ENCODE data around the gene TLCD3B.
"Not testable (repeated sequence)": the region's sequence is repeated elsewhere in the genome, so short reads cannot be mapped to it uniquely, and the experiment has no call there.

Gene TLCD3B

DNA sequence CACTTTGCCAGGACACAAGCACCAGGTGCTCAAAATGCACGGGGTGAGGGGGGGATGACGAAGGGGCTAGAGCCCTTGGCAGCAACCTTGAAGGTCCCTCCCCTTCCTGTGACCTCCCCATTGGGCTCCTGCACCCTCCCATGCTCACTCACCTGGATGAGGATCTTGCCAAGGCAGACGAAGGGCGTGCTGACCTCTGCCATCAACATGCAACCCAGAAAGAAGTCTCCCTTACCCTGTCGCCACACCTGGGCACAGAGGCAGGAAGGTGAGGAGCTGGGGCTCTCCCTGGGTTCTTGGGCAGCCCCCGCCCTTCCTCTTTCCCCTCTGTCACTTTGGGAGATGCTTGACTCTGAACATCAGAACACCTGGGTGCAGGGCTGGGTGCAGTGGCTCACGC is 5.5 kb downstream of the TLCD3B start:
- no peak for DNase-seq (ENCODE audit: low spot score)

DNA sequence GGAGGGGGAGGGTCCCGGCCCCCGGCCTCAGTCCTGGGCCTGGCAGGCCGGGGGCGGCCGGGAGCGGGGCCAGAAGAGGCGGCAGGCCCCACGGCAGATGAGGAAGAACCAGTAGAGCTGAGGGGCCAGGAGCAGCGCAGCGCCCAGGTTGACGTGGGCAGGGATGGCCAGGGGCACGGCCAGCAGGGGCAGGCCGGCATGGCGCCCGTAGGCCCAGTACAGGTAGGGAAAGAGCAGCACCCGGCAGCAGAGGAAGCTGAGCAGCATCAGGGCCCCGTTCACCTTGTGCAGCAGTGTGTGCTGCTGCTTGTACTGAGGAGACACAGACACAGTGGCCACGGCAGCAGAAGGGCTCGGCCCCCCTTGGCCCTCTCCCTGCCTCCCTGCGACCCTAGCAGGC is 5.9 kb downstream of the TLCD3B start:
- no peak for DNase-seq (ENCODE audit: low spot score)

DNA sequence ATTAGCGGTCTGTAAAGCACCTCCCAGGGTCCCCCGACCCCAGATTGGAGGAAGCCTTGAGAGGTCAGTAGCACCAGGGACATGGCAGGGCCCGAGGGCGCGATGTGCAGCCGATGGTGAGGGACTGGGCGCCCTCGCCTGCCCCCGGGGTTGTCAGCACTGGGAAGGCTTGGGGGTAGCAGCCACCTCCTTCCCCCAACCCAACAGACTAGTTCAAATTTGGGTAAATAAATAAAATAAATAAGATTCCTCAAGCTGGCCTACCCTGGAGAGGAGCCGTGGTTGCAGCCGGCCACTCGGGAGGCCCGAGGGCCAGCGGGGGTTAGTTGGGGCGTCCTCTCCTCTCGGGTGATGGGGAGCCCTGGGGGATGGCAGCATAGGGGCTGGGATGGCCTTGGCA is 6.6 kb downstream of the TLCD3B start:
- no peak for DNase-seq (ENCODE audit: low spot score)

DNA sequence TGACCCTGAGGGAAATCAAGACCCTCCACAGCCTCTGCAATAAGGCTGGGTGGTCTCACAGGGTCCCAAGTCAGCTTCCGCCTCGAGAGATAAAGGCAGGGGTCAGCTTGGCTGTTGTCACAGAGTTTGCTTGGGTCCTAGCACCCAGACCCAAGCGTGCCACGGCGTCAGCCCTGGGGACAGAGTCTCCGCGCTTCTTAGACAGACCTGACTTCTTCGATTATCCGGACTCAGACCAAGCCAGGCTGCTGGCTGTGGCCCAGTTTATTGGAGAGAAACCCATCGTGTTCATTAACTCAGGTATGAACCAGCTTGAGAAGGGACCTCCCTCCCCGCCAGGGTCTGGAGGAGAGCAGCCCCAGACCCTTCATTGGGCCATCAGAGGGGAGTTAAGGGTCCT is 7.5 kb downstream of the TLCD3B start:
- DNase-seq (ENCODE audit: low spot score), result no peak

DNA sequence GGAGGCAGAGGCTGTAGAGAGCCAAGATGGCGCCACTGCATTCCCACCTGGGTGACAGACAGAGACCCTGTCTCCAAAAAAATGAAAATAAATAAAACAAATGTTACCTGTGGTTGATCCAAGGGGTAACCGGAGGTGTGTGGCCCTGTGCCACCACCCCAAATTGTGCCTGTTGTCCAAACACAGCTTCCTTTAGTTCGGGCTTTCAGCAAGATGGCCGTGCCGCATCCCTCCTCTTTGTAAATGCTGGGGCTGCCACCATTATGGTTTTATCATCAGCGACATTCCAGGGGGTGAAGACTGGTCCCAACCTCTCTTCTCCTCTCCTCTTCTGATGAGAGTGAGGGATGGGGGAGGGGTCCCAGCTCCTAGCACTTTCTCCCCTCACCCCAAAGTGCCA is 8.2 kb downstream of the TLCD3B start, which contains the start of gene C16orf92:
Gene C16orf92, plus strand, starts transcription at position 312 of the 400 bp plus-strand sequence. CDS start 143 bp downstream, outside the sequence.
- no peak for DNase-seq (ENCODE audit: low spot score)

DNA sequence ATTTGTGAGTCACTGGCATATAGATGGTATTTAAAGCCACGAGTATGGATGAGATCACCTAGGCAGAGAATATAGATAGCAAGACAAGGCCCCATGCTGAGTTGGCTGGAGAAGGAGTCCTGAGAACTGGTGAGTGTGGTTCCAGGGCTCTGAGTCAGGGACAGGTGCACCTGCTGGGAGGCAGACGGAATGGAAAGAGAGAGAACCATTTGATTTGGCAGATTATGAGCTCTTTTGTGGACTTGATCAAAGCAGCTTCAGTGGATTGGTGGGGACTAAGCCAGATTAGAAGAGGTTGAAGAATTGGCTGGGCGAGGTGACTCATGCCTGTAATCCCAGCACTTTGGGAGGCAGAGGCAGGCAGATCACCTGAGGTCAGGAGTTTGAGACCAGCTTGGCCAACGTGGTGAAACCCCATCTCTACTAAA is 12.3 kb downstream of the TLCD3B start:
- DNase-seq (ENCODE audit: low spot score), result no peak

DNA sequence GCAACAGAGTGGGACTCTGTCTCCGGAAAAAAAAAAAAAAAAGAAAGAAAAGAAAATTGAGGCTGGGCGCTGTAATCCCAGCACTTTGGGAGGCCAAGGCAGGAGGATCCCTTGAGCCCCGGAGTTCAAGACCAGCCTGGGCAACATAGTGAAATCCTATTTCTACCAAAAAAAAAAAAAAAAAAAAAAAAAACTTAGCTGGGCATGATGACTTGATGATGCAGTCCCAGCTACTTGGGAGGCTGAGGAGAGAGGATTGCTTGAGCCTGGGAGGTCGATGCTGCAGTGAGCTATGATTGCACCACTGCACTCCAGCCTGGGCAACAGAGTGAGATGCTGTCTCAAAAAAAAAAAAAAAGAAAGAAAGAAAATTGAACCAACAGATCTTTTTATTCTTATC is 13.1 kb downstream of the TLCD3B start:
- not testable (repeated sequence) for DNase-seq (ENCODE audit: low spot score)

DNA sequence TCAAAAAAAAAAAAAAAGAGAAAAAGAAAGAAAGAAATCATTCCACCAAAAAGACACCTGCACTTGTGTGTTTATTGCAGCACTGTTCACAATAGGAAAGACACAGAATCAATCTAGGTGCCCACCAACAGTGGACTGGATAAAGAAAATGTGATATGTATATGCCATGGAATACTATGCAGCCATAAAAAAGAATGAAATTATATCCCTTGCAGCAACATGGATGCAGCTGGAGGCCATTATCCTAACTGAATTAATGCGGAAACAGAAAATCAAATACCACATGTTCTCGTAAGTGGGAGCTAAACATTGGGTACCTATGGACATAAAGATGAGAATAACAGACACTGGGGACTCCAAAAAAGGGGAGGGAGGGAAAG is 13.8 kb downstream of the TLCD3B start:
- DNase-seq (ENCODE audit: low spot score), result no peak

DNA sequence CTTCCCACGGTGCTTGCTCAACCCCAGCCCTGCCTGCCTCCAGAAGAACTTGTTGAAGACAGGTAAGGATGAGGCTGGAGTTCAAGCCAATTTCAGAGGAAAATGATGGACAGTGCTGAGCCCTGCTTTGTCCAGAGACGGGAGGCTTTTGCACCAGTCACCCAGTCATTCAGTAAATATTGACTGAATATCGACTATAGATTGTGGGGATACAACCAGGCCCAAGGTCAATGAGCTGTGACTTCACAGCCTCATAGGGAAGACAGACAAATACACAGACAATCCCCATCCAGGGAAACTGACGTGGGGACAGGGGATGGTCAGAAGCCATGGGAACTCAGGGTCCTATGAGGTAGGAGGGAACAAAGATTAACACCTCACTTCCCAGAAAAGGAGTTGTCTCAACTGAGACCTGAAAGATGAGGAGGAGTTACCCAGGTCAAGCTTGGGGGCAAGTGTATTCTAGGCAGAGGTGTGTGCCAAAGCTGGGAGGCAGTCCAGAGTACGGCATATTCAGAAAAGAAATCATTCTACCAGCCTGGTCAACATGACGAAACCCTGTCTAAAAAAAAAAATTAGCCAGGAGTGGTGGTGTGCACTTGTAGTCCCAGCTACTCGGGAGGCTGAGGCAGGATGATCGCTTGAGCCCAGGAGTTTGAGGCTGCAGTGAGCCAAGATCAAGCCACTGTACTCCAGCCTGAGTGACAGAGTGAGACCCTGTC is 14.4 kb downstream of the TLCD3B start:
- no peak for DNase-seq (ENCODE audit: low spot score)

DNA sequence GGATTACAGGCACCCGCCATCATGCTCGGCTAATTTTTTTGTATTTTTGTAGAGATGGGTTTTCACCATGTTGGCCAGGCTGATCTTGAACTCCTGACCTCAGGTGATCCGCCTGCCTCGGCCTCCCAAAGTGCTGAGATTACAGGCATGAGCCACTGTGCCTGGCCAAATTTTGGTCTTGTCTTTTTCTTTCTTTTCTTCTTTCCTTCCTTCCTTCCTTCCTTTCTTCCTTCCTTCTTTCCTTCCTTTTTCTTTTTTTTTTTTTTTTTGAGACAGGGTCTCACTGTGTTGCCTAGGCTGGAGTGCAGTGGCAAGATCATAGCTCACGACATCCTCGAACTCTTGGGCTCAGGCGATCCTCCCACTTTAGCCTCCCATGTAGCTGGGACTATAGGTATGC is 15.6 kb downstream of the TLCD3B start:
- DNase-seq (ENCODE audit: low spot score), result not testable (repeated sequence)

DNA sequence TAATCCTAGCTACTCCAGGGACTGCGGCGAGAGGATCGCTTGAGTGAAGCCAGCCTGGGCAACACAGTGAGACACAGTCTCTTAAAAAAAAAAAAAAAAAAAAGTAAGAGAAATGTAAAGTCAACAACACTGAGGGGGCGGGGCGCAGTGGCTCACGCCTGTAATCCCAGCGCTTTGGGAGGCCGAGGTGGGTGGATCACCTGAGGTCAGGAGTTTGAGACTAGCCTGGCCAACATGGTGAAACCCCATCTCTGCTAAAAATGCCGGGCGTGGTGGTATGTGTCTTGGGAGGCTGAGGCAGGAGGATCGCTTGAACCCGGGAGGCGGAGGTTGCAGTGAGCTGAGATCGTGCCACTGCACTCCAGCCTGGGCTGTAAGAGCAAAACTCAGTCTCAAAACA is 18.5 kb downstream of the TLCD3B start:
- DNase-seq (ENCODE audit: low spot score), result not testable (repeated sequence)

DNA sequence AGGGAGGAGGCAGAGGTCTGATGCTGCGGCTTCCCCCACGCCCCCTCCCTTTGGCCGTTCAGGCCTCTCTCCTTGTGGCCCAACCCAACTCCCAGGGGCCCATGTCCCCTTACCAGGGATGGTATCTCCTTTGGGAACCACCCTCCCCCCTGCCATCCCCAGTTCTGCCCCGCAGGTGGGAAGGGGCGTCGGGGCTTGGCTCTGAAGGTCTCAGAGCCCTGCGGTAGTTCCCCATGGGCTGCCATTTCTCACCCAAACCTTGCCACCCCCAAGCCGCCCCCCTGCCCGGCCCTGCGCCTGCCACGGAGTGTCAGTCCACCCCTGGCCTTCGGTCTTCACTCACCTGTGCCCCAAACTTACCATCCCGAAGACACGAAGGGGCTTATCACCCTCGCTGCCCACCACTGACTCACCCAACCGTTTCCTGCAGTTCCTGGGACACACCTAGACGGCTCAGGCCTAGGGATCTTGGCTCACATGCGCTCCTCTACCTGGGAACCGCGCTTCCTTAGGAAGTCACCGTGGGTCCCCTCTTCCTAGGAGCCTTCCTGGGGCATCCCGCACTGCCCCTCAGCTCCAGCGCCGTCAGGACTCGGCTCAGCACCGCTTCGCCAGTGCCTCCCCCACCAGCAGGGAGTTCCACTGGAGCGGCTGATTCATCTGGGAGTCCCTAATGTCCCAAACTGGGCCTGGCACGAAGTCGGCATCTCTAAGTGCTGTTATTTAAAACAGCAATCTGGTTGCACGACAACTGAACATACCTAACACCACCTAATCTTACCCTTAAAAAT is 19.2 kb downstream of the TLCD3B start:
- no peak for DNase-seq (ENCODE audit: low spot score)

DNA sequence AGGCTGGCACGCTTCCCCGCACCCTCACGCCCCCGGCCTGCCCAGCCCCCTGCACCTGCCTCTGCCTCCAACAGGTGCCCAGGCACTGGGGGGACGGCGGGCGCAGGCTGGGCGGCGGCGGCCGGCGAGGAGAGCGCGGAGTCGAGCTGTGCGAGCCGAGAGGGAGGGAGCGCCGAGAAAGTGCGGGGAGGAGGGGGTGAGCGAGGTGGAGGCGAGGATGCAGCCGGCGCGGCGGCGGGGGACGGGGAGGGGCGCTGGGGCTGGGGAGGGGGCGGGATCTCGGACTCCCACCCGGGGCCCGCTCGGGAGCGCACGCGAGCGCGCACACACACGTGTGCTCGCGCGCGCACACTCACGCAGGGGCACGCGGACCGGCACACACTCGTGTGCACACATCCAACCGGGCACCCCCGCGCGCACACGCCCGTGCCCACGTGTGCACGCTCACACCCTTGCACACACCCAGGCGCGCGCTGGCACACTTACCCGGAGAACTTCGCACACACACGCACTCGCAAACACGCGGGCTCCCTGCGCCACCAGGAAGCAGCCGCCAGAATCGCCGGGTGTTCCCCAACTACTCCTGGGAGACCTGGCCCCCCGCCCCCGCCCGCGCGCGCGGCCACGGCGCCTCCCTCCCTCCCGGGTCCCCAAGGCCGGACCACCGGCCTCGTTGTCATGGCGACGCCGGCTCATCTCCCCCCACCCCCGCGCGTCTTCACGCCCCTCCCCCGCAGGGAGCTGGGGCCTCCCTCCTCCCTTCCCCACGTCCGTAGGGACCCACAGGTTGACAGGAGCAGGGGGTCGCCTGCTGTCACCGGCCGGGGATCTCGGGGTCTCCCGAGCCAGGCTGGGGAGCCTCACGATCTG is 20.0 kb downstream of the TLCD3B start, which contains the start of gene DOC2A:
Gene DOC2A, minus strand, starts transcription at position 184 of the 870 bp plus-strand sequence. CDS start 805 bp downstream, outside the sequence.
- DNase-seq (ENCODE audit: low spot score), result no peak

DNA sequence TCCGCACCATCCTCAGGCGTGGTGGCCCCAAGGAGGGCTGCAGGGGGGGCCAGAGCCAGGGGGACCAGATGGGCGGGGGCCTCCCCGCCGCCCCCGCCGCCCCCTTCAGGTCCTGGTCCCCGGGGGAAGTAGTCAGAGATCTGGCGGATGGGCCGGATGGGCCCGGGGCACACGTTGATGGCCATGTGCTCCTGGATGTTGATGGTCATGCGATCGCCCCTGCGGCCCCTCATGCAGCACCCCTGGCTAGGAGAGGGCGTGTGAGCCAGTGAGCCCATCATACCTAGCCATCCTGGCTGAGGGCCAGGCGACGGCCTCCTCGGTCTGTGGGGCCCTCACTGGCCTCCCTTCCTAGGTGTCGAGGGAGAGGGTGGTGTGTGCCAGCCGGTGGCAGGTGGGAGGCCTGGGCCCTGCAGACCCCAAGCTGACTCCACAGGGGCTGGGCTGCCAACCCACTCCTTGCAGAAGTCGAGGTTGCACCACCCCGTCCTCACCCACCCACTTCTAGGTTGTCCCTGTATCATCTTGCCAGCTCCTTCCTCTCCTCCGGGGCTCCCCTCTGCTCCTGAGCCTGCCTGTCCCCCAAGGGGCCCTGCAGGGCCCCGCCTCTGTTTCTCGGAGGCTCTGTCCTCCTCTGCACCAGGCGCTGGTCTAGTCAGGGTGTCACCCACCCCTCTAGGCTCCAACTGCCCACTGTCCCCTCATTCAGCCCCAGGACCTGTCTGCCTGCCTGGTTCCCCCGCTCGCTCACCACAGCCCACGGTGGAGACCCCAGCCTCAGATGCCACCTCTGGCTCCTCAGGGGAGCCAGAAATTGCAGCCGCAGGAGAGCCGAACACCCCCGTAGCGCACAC is 20.9 kb downstream of the TLCD3B start:
- no peak for DNase-seq (ENCODE audit: low spot score)

DNA sequence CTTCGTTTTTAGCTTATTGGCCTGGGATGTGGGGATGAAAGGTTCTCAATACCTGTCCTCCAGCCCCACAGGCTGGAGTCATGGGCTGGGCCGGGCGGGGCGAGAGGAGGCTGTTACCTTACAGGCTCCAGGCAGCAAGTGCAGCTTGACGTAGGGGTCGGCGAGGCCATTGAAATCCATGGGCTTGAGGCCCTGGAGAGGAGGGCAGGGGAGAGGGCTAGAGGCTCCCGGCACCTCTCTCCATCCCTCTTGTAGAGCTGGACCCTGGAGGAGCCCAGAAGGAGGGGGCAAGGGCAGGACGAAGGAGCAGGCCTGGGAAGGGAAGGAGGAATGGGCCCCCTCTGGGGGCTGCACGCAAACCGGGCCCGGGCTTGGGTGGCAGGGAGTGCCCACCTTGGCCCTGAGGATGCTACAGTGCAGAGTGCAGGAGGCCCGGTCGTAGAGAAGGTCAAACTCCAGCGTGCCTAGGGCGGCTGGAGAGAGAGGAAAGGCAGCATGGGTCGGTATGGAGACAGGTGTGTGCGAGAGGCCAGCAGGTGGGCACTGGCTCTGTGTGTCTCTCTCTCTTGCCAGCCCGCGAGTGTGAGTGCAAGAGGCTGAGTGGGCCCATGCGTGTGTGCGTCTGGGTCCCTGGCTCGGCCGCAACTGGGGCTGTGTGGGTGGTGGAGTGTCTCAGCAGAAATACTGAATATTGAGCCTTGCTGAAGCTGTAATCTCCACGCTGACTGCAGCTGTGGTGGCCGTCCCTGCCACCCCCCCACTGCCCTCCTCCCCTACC is 21.8 kb downstream of the TLCD3B start:
- DNase-seq (ENCODE audit: low spot score), result no peak

DNA sequence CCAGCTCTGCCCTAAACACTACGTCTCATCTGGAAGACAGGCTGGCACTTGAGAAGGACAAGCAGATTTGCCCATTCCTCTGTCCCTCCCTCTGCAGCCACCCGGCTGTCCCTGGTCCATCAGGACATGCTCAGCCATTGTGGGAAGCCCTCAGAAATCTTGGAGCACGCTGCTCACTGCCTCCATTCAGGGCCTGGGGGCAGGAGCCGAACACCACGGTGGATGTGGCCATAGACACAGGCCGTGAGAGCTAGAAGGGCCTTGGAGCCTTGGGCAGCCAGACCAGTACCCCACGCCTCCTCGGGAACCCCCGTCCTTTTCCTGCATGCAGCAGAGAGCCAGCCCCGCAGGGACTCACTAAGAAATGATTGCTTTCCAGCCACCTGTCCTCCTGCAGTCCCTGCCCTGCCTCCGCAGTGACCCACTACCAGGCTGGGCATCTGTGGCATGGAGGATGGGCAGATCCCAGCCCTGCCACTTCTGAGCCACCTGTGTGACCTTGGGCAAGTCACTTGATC is 23.6 kb downstream of the TLCD3B start:
- DNase-seq (ENCODE audit: low spot score), result no peak

DNA sequence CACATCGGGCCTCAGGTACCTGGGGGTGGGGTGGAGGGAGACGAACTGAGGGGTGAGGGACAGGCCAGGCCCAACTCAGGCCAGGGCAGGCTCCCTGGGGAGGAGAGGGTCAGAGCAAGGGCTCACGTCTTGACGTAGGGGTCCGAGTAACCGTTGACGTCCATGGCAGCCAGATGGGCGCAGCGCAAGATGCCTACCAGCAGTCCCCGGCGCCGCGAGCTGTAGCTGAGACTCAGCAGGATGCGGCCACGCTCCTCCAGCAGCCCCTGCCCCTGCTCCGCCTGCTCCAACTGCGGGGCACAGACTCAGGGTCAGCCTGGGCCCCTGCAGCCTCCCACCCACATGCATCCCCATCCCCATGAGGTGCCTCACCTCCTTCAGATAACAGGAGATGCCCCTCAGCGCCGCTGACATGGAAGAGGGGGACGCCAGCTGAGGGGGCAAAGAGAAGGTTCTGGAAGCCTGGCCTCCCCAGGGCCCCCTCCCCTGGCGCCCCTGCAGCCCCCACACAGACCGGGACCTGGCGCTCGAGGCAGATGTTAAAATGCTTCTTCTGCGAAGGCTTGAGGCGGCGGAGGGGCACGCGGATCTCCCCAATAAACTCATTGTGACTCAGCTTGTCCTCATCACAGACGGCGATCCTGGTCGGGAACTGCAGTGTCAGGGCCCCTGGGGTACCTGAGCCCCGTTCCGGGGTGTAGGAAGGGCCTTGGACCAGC is 24.3 kb downstream of the TLCD3B start:
- DNase-seq (ENCODE audit: low spot score), result no peak

DNA sequence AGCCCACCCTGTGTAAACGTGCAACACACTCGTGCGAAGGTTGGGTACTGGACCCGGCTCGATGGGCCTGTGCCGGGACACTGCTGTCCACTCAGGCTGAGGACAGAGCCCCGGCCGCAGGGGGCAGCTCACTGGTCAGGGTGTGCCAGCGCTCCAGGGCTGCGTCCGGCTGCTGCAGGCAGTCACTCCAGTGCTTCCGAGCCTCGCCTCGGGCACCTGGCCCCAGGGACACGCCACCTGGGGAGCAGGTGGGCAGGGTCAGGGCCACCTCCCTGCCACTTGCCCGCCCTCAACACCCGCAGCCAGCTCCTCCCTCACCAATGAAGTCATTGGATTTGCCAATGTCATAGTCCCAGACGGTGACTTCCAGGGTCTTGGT is 25.0 kb downstream of the TLCD3B start:
- no peak for DNase-seq (ENCODE audit: low spot score)

DNA sequence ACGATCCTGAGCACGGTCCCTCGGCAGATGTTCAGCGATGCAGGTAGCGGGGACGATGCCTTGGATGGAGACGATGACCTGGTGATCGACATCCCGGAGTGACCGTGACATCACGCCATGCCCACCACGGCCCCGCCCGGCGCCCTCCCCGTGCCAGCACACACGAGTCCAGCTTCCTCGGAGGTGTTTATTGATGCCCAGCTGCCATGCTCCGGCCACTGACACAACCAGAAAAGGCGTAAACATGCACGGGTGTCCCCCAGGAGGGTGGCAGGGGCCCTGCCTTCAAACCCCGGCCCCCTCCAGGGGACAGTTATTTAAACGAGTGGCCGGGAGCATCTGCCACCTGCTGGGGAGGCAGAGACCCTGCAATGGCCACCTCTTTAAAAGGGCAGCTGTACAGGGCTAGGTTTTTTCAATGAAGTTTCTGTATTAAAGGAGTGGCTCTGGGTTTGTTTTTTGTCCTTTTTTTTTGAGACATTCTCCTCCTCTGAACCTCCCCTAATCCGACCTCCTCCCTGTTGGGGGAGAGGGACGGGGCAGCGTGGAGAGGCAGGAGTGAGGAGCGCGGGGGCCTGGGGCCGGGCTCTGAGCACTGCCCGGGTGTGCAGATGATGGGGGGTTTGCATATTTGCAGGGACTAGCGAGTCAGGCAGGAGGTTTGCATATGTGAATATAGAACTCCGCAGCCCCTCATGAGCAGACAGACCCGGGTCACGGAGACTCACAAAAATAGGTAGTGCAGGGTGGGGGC is 25.6 kb downstream of the TLCD3B start:
- peak; percentile 23 for DNase-seq (ENCODE audit: low spot score)

All from hematopoietic multipotent progenitor cell treated with erythropoietin and hydrocortisone succinate and interleukin-3 and kit ligand, for 17 days (in vitro differentiated cells).